ENCODE results near the gene ZMYND8.
"Not testable (repeated sequence)": the region's sequence is repeated elsewhere in the genome, so short reads cannot be mapped to it uniquely, and the experiment has no call there.

Gene ZMYND8

GRCh38 chr20:47382746-47383415, 26.4 kb upstream of the ZMYND8 start:
- no peak for DNase-seq (ENCODE audit: low read depth in 1 of 2, low spot score in 1 of 2)
- in situ Hi-C loops (cut with HindIII; ENCODE audit: low pct_unique_long_range_greater_than_20kb, low sequenced_read_pairs) = no loop called here
- no peak for TF ChIP-seq JUND (IDR thresholded peaks at IDR 0.05; ENCODE audit: low read depth)

GRCh38 chr20:47380481-47380880, 24.0 kb upstream of the ZMYND8 start:
- in situ Hi-C loops (cut with HindIII; ENCODE audit: low pct_unique_long_range_greater_than_20kb, low sequenced_read_pairs) = no loop called here
- no peak for TF ChIP-seq JUND (IDR thresholded peaks at IDR 0.05; ENCODE audit: low read depth)
- DNase-seq (ENCODE audit: low read depth in 1 of 2, low spot score in 1 of 2) = no peak

GRCh38 chr20:47379433-47380150, 23.1 kb upstream of the ZMYND8 start:
- in situ Hi-C loops (cut with HindIII; ENCODE audit: low pct_unique_long_range_greater_than_20kb, low sequenced_read_pairs) = no loop called here
- no peak for TF ChIP-seq JUND (IDR thresholded peaks at IDR 0.05; ENCODE audit: low read depth)

GRCh38 chr20:47377122-47377722, 20.7 kb upstream of the ZMYND8 start:
- TF ChIP-seq JUND (IDR thresholded peaks at IDR 0.05; ENCODE audit: low read depth) = no peak
- in situ Hi-C loops (cut with HindIII; ENCODE audit: low pct_unique_long_range_greater_than_20kb, low sequenced_read_pairs) = no loop called here
- peak in 1 of 2 experiments; percentile 76 for DNase-seq (ENCODE audit: low read depth in 1 of 2, low spot score in 1 of 2)

More at GRCh38 chr20:47379433-47380150, 23.1 kb upstream of the ZMYND8 start:
- no peak for DNase-seq (ENCODE audit: low read depth in 1 of 2, low spot score in 1 of 2)

GRCh38 chr20:47376096-47376643, 19.7 kb upstream of the ZMYND8 start:
- DNase-seq (ENCODE audit: low read depth in 1 of 2, low spot score in 1 of 2); in situ Hi-C loops (cut with HindIII; ENCODE audit: low pct_unique_long_range_greater_than_20kb, low sequenced_read_pairs): not testable (repeated sequence)

GRCh38 chr20:47374121-47374520, 17.6 kb upstream of the ZMYND8 start:
- in situ Hi-C loops (cut with HindIII; ENCODE audit: low pct_unique_long_range_greater_than_20kb, low sequenced_read_pairs); DNase-seq (ENCODE audit: low read depth in 1 of 2, low spot score in 1 of 2): not testable (repeated sequence)

GRCh38 chr20:47373206-47373733, 16.8 kb upstream of the ZMYND8 start:
- no peak for DNase-seq (ENCODE audit: low read depth in 1 of 2, low spot score in 1 of 2)
- in situ Hi-C loops (cut with HindIII; ENCODE audit: low pct_unique_long_range_greater_than_20kb, low sequenced_read_pairs) = no loop called here

GRCh38 chr20:47370850-47371782, 14.6 kb upstream of the ZMYND8 start:
- no peak for TF ChIP-seq JUND (IDR thresholded peaks at IDR 0.05; ENCODE audit: low read depth)
- DNase-seq (ENCODE audit: low read depth in 1 of 2, low spot score in 1 of 2) = no peak
- in situ Hi-C loops (cut with HindIII; ENCODE audit: low pct_unique_long_range_greater_than_20kb, low sequenced_read_pairs) = no loop called here

More at GRCh38 chr20:47373206-47373733, 16.8 kb upstream of the ZMYND8 start:
- no peak for TF ChIP-seq JUND (IDR thresholded peaks at IDR 0.05; ENCODE audit: low read depth)

GRCh38 chr20:47370214-47370613, 13.7 kb upstream of the ZMYND8 start:
- no peak for TF ChIP-seq JUND (IDR thresholded peaks at IDR 0.05; ENCODE audit: low read depth)
- DNase-seq (ENCODE audit: low read depth in 1 of 2, low spot score in 1 of 2) = no peak
- in situ Hi-C loops (cut with HindIII; ENCODE audit: low pct_unique_long_range_greater_than_20kb, low sequenced_read_pairs) = no loop called here

GRCh38 chr20:47368301-47368700, 11.8 kb upstream of the ZMYND8 start:
- no peak for TF ChIP-seq JUND (IDR thresholded peaks at IDR 0.05; ENCODE audit: low read depth)
- DNase-seq (ENCODE audit: low read depth in 1 of 2, low spot score in 1 of 2) = no peak
- in situ Hi-C loops (cut with HindIII; ENCODE audit: low pct_unique_long_range_greater_than_20kb, low sequenced_read_pairs) = no loop called here

GRCh38 chr20:47366301-47366700, 9.8 kb upstream of the ZMYND8 start:
- DNase-seq (ENCODE audit: low read depth in 1 of 2, low spot score in 1 of 2); in situ Hi-C loops (cut with HindIII; ENCODE audit: low pct_unique_long_range_greater_than_20kb, low sequenced_read_pairs): not testable (repeated sequence)
